K562 (cell line): Measurements from ENCODE around the gene LARP4B. TPM values are rescaled to one million over a fixed set of nuclear protein-coding genes. Genes with fewer than 3 reads are reported as not detected.

Source experiments
- ATAC-seq: fragments of 200-7000 bp; cut with Tn5 transposase; 3 replicates; pipeline ENCODE4 v1.9.1; 2020; ENCODE audit warnings: moderate library complexity
- BruUV-seq: library from RNA; stranded (reverse); fragments of 400-500 nt; replicated peaks from 2 replicates; lab custom pipeline; 2021; lab: Mats Ljungman, UMichigan
- CTCF ChIA-PET: fragments of 300-600 bp; formaldehyde crosslinking; extraction: SDS; loops from one replicate; lab custom pipeline; 2021; ENCODE audit warnings: low intra/inter-chr PET ratio; lab: Yijun Ruan, JAX
- POLR2A ChIA-PET: fragments of 300-600, 350-650 bp; sonication (Branson Sonifier 250); formaldehyde crosslinking; extraction: SDS; loops from one replicate; lab custom pipeline; 2021; ENCODE audit warnings: antibody characterized with exemption, inconsistent platforms; lab: Yijun Ruan, JAX
- DNase-seq, 4 experiments: peaks; one replicate each; pipeline versions ENCODE4 v3.0.0 to v3.0.0-alpha.2; 2011 to 2018; ENCODE audit warnings: low spot score in 3 of 4, mixed read lengths in 3 of 4; ENCODE audit errors: extremely low read depth in 1 of 4
- FAIRE-seq: peaks from 2 replicates; lab custom pipeline; 2011; peaks lifted over from hg19 to GRCh38; lab: Jason Lieb, UNC
- H2AFZ ChIP-seq: 2 replicates; pipeline ENCODE4 v1.6.0; 2011; ENCODE audit warnings: low read depth, low read length, control low read depth, inconsistent platforms
- H3K27ac ChIP-seq: fragments of 200-600 bp; 3 replicates; pipeline ENCODE4 v1.8.0; 2011; ENCODE audit warnings: low read depth, mild to moderate bottlenecking, control low read depth, inconsistent platforms, low read length, moderate library complexity, mixed read lengths; ENCODE audit errors: extremely low read depth
- H3K27me3 ChIP-seq, 2 experiments: fragments of 300-600 bp in 1 of 2; 2 replicates in 1 of 2; 3 replicates in 1 of 2; pipeline versions ENCODE4 v1.6.0 to v1.8.0; 2011; ENCODE audit warnings: inconsistent platforms in 2 of 2, low read length in 2 of 2, mild to moderate bottlenecking in 1 of 2, mixed read lengths in 1 of 2, moderate library complexity in 1 of 2; ENCODE audit not compliant: control insufficient read depth in 2 of 2, insufficient read depth in 2 of 2
- H3K36me3 ChIP-seq: fragments of 300-600 bp; 3 replicates; pipeline ENCODE4 v1.8.0; 2011; ENCODE audit warnings: mild to moderate bottlenecking, low read length, inconsistent platforms; ENCODE audit not compliant: control insufficient read depth, insufficient read depth
- H3K4me1 ChIP-seq, 2 experiments: fragments of 200-600 bp in 1 of 2; replicated peaks in 1 of 2; 2 replicates in 1 of 2; 3 replicates in 1 of 2; pipeline versions ENCODE4 v1.5.1 to v1.8.0; 2011; ENCODE audit warnings: inconsistent platforms in 2 of 2, low read length in 2 of 2, mild to moderate bottlenecking in 1 of 2, mixed read lengths in 1 of 2, moderate library complexity in 1 of 2; ENCODE audit not compliant: control insufficient read depth in 2 of 2, insufficient read depth in 2 of 2
- H3K4me2 ChIP-seq: 2 replicates; pipeline ENCODE4 v1.6.1; 2011; ENCODE audit warnings: low read length, control low read depth, inconsistent platforms, mixed read lengths; ENCODE audit not compliant: insufficient read depth
- H3K4me3 ChIP-seq: fragments of 200-600 bp; sonication (generic), shearing (Covaris generic); 2 replicates; pipeline ENCODE4 v1.5.1; 2016; ENCODE audit warnings: control low read depth, inconsistent platforms
- H3K79me2 ChIP-seq: fragments of 200-600 bp; 3 replicates; pipeline ENCODE4 v1.8.0; 2011; ENCODE audit warnings: low read length, inconsistent platforms; ENCODE audit not compliant: control insufficient read depth, insufficient read depth
- H3K9ac ChIP-seq, 2 experiments: 2 replicates each; pipeline versions ENCODE4 v1.6.0 to v1.6.1; 2011; ENCODE audit warnings: low read depth in 2 of 2, low read length in 2 of 2, control low read depth in 1 of 2, inconsistent platforms in 1 of 2, mild to moderate bottlenecking in 1 of 2, mixed read lengths in 1 of 2; ENCODE audit not compliant: insufficient read depth in 1 of 2
- H3K9me1 ChIP-seq: one replicate; pipeline ENCODE4 v1.6.0; 2011; ENCODE audit warnings: inconsistent platforms, mild to moderate bottlenecking, low read length, moderate library complexity; ENCODE audit not compliant: control insufficient read depth, insufficient read depth
- H3K9me3 ChIP-seq: replicated peaks from 2 replicates; pipeline ENCODE4 v1.5.1; 2011; ENCODE audit warnings: low read depth, low read length, inconsistent platforms; ENCODE audit not compliant: control insufficient read depth, insufficient read depth
- H4K20me1 ChIP-seq: replicated peaks from 2 replicates; pipeline ENCODE4 v1.6.1; 2011; ENCODE audit warnings: low read length, inconsistent platforms, mixed read lengths; ENCODE audit not compliant: control insufficient read depth, insufficient read depth
- C11orf30 ChIP-seq: fragments of 450-650 bp; IDR thresholded peaks from 2 replicates; pipeline ENCODE4 v1.6.1; 2016; ENCODE audit warnings: low read depth, mild to moderate bottlenecking
- CEBPG ChIP-seq, 3 experiments: fragments of 200-800 bp in 1 of 3; sonication (Bioruptor generic) in 1 of 3; sonication (generic) in 1 of 3; formaldehyde crosslinking in 1 of 3; IDR thresholded peaks in 2 of 3; conservative IDR thresholded peaks in 1 of 3; 2 replicates each; pipeline versions ENCODE4 v1.6.1 to v1.8.0; 2016 to 2022; ENCODE audit warnings: missing compliant biosample characterization in 2 of 3, missing genetic modification characterization in 2 of 3, mild to moderate bottlenecking in 1 of 3, missing genetic modification reagents in 1 of 3
- ESRRB ChIP-seq: fragments of 250-450 bp; sonication (Bioruptor Pico); IDR thresholded peaks from 2 replicates; pipeline ENCODE4 v1.5.0; 2020; ENCODE audit warnings: mild to moderate bottlenecking, moderate library complexity, borderline replicate concordance
- KDM5B ChIP-seq: fragments of 200-600 bp; sonication (generic); IDR thresholded peaks from 2 replicates; pipeline ENCODE4 v1.6.1; 2012; ENCODE audit warnings: low read depth, mild to moderate bottlenecking, moderate library complexity, low read length, control low read depth, inconsistent platforms; ENCODE audit not compliant: insufficient replicate concordance
- MEF2D ChIP-seq: conservative IDR thresholded peaks from 2 replicates; pipeline ENCODE4 v1.6.1; 2016; ENCODE audit warnings: low read depth, missing genetic modification characterization, missing compliant biosample characterization
- NCOA2 ChIP-seq, 2 experiments: fragments of 450-650 bp; IDR thresholded peaks; 2 replicates each; pipeline ENCODE4 v1.6.1; 2018; ENCODE audit warnings: mild to moderate bottlenecking in 2 of 2, moderate library complexity in 1 of 2; ENCODE audit not compliant: partially characterized antibody in 2 of 2
- SMARCC2 ChIP-seq: fragments of 450-650 bp; IDR thresholded peaks from 2 replicates; pipeline ENCODE4 v1.6.1; 2017; ENCODE audit warnings: antibody characterized with exemption, moderate library complexity, mild to moderate bottlenecking, low read depth
- SRSF9 ChIP-seq: fragments of 200-400 bp; formaldehyde crosslinking; IDR thresholded peaks from 2 replicates; pipeline ENCODE4 v1.6.1; 2017; ENCODE audit warnings: low read depth, low read length, borderline replicate concordance
- WHSC1 ChIP-seq: IDR thresholded peaks from one replicate; pipeline ENCODE4 v1.6.1; 2012; ENCODE audit warnings: low read length, control low read depth, inconsistent platforms
- YBX1 ChIP-seq: fragments of 450-650 bp; IDR thresholded peaks from 2 replicates; pipeline ENCODE4 v1.7.1; 2016; ENCODE audit warnings: mild to moderate bottlenecking
- ZBTB49 ChIP-seq: sonication (generic); formaldehyde crosslinking; IDR thresholded peaks from 2 replicates; pipeline ENCODE4 v1.8.0; 2022; ENCODE audit warnings: missing genetic modification reagents, mild to moderate bottlenecking, borderline replicate concordance
- ZBTB7A ChIP-seq: IDR thresholded peaks from 2 replicates; pipeline ENCODE4 v1.6.1; 2011; ENCODE audit warnings: low read depth, mild to moderate bottlenecking, low read length, moderate library complexity, borderline replicate concordance; ENCODE audit not compliant: control insufficient read depth
- ZFP36 ChIP-seq: fragments of 150-350 bp; IDR thresholded peaks from 2 replicates; pipeline ENCODE4 v1.6.1; 2018; ENCODE audit warnings: low read length, low read depth; ENCODE audit not compliant: partially characterized antibody
- ZFPM2 ChIP-seq: fragments of 250-450 bp; sonication (Bioruptor Pico); IDR thresholded peaks from 2 replicates; pipeline ENCODE4 v1.5.1; 2022; ENCODE audit warnings: mild to moderate bottlenecking
- ZNF274 ChIP-seq: IDR thresholded peaks from 2 replicates; pipeline ENCODE4 v1.6.1; 2011; ENCODE audit warnings: low read depth, mild to moderate bottlenecking, low read length, moderate library complexity, borderline replicate concordance
- ZNF507 ChIP-seq: conservative IDR thresholded peaks from 2 replicates; pipeline ENCODE4 v1.6.1; 2017; ENCODE audit warnings: missing genetic modification characterization, missing compliant biosample characterization
- ZNF512 ChIP-seq: IDR thresholded peaks from 2 replicates; pipeline ENCODE4 v1.6.1; 2016; ENCODE audit warnings: missing genetic modification characterization, missing compliant biosample characterization
- ZNF75A ChIP-seq: fragments of 450-650 bp; formaldehyde crosslinking; IDR thresholded peaks from 2 replicates; pipeline ENCODE4 v1.4.0; 2020; ENCODE audit warnings: mild to moderate bottlenecking
- WGBS: fragments of 100-300 bp; shearing (Covaris generic); methylation state at CpG from one replicate; pipeline ENCODE4 v1.1.6; 2016; ENCODE audit warnings: low coverage, mixed read lengths; ENCODE audit not compliant: insufficient coverage; ENCODE audit errors: missing lambda C conversion rate; 5-methylcytosine and 5-hydroxymethylcytosine counted together
- in situ Hi-C: fragments of 300-500 bp; cut with MboI; formaldehyde crosslinking; loops from 4 replicates; pipeline ENCODE4 v1.15.0; 2018; ENCODE audit warnings: inconsistent platforms, mixed read lengths
- intact Hi-C: fragments of 100-400 bp; cut with micrococcal nuclease; formaldehyde crosslinking; loops from 2 replicates; pipeline ENCODE4 v1.14.2; 2022
- polyA plus RNA-seq, 8 experiments: library from polyadenylated mRNA; depleted of rRNA in 4 of 8; stranded (reverse) in 5 of 8; unstranded in 3 of 8; fragments of >200 nt; fragmentation: Nextera tagmentation in 2 of 8; fragmentation: Illumina TruSeq in 1 of 8; extraction: Ambion mirVana in 2 of 8; extraction: Trizol in 1 of 8; gene quantifications; 2 replicates each; pipeline versions ENCODE4 v1.2.1 to v1.2.3, GENCODE V29; 2011 to 2014; ENCODE audit warnings: inconsistent platforms in 1 of 8, missing spikeins in 1 of 8
- total RNA-seq, 7 experiments: library from RNA; depleted of rRNA in 6 of 7; stranded (reverse); fragments of >200 nt in 6 of 7; fragmentation: Illumina TruSeq in 2 of 7; extraction: Trizol in 2 of 7; gene quantifications; 2 replicates each; pipeline versions ENCODE4 v1.2.1 to v1.2.3, GENCODE V29; 2011 to 2021; ENCODE audit warnings: low replicate concordance in 1 of 7

Gene LARP4B
- total and polyA plus RNA-seq, 9 of the 15 experiments (the other 6 are each of a cell fraction or from before 2014, with no cell fraction given) = 11.8 to 130 (median 42.6) TPM

GRCh38 chr10:773562-774161 is 157.8 kb downstream of the LARP4B start (continued):
- TF ChIP-seq ZNF512 (tag) (no peak), ZBTB7A (no peak), SRSF9 (no peak), YBX1 (no peak), KDM5B (no peak)

DNA sequence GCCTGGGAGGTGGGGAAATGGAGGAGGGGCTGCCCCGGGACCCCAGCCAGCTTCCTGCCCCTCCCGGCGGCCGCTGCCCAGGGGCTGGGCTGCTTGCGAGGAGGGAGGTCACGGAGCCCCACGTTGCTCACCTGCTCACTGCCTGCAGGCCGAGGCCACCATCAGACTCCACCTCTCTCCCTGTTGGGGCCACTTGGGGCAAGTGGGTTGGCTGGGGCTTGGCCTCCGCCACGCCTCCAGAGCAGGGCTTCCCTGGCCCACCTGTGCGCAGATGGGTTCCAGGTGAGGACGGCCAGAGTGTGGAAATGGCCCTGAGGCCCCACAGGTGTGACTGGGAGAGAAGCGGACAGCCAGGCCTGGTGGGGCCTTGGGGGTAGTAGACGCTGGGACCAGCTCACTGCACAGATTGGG is 159.3 kb downstream of the LARP4B start:
- BruUV-seq = no TSS peak
- H3K9ac ChIP-seq = no peak overlapping the region
- no peak overlapping the region for H3K4me3 ChIP-seq
- in situ Hi-C loops = loop anchor here (10.0 kb wide), 1 partner anchor 247 kb away; no protein-coding TSS in a partner anchor
- POLR2A ChIA-PET = no interaction called here
- no peaks in the 10 kb centered on the region for H3K9me1 ChIP-seq
- peaks cover 44 to 61% of the 10 kb centered on the region in 2 experiments for H3K27me3 ChIP-seq
- FAIRE-seq = no peak
- H3K4me2 ChIP-seq = no peak overlapping the region
- H3K27ac ChIP-seq = no peak overlapping the region
- CTCF ChIA-PET = no interaction called here
- no peaks in the 10 kb centered on the region for H3K79me2 ChIP-seq
- intact Hi-C loops = no loop called here
- H3K36me3 ChIP-seq = no peaks in the 10 kb centered on the region
- no peak overlapping the region for H2AFZ ChIP-seq
- H3K9me3 ChIP-seq = no peaks in the 10 kb centered on the region; the same call in 1 of the 2 replicates
- 1% methylated on average over 13 of the region's 14 CpGs for WGBS
- no peak; the same call in 2 of the 3 replicates for ATAC-seq
- H4K20me1 ChIP-seq = no peaks in the 10 kb centered on the region
- DNase-seq = no peak
- peaks cover 0 to 12% of the 10 kb centered on the region in 2 experiments; a peak in 2 of 5 replicates for H3K4me1 ChIP-seq
- TF ChIP-seq WHSC1 (no peak), SMARCC2 (no peak), ZNF75A (CRISPR knock-in tag) (no peak), ESRRB (CRISPR knock-in tag) (no peak), MEF2D (tag) (no peak), ZNF274 (no peak), NCOA2 (IDR thresholded peaks at IDR 0.05; ENCODE audit: partially characterized antibody in 2 of 2) (no peak), ZFP36 (no peak), ZNF507 (tag) (no peak), CEBPG (CRISPR knock-in tag; IDR thresholded peaks at IDR 0.05) (no peak), CEBPG (tag; conservative IDR thresholded peaks at IDR 0.05 in 1 of 2, IDR thresholded peaks at IDR 0.05 in 1 of 2) (no peak), C11orf30 (no peak), ZBTB49 (CRISPR knock-in tag) (no peak), ZFPM2 (no peak)
